Esophagus squamous epithelium (tissue), 5 donors: Measurements from ENCODE around the gene DNAH1. TPM values are rescaled to one million over a fixed set of nuclear protein-coding genes. Genes with fewer than 3 reads are reported as not detected.

Experiments
- DNase-seq: peaks from one replicate; lab custom pipeline; 2025; lab: John Stamatoyannopoulos, UW
- H3K27ac ChIP-seq, 4 donors: fragments of 200-600 bp; sonication (generic); one replicate each; pipeline ENCODE4 v1.5.1; 2016 to 2019; ENCODE audit warnings: mild to moderate bottlenecking in 1 of 4
- H3K27me3 ChIP-seq, 4 donors: fragments of 200-600 bp; sonication (generic); 1 replicate in 3 of 4; 2 replicates in 1 of 4; pipeline versions ENCODE4 v1.5.1 to v1.6.0; 2017 to 2021; ENCODE audit warnings: antibody characterized with exemption in 1 of 4
- H3K36me3 ChIP-seq, 3 donors: fragments of 200-600 bp; sonication (generic); one replicate each; pipeline ENCODE4 v1.5.1; 2016 to 2019
- H3K4me1 ChIP-seq, 3 donors: fragments of 200-600 bp; sonication (generic); one replicate each; pipeline ENCODE4 v1.5.1; 2017 to 2019
- H3K4me3 ChIP-seq, 4 donors: fragments of 200-600 bp; sonication (generic); 1 replicate in 3 of 4; 2 replicates in 1 of 4; pipeline ENCODE4 v1.5.1; 2016 to 2019; ENCODE audit warnings: mild to moderate bottlenecking in 2 of 4, moderate library complexity in 1 of 4
- H3K9me3 ChIP-seq, 3 donors: fragments of 200-600 bp; sonication (generic); one replicate each; pipeline ENCODE4 v1.5.1; 2016 to 2019
- POLR2A ChIP-seq, 4 donors: fragments of 450-650 bp; IDR thresholded peaks; one replicate each; pipeline ENCODE4 v1.6.1; 2017; ENCODE audit warnings: antibody characterized with exemption in 4 of 4, mild to moderate bottlenecking in 4 of 4, moderate library complexity in 3 of 4
- WGBS, 2 donors: methylation state at CpG; one replicate each; pipeline ENCODE4 v1.1.5; 2018; 5-methylcytosine and 5-hydroxymethylcytosine counted together
- intact Hi-C: fragments of 100-400 bp; cut with DNase I; formaldehyde crosslinking; loops from one replicate; pipeline ENCODE4 v1.15.0; 2022
- total RNA-seq, 4 donors: library from RNA; depleted of rRNA; stranded (reverse); fragments of >200 nt; gene quantifications; one replicate each; pipeline ENCODE4 v1.1.0, GENCODE V29; 2016
- TF ChIP-seq, protein P1 (sequence below), 6 experiments: fragments of 450-650 bp in 4 of 6; fragments of 200-600 bp in 2 of 6; sonication (generic) in 2 of 6; IDR thresholded peaks; one replicate each; pipeline ENCODE4 v1.5.1; 2016 to 2019; ENCODE audit warnings: antibody characterized with exemption in 6 of 6, mild to moderate bottlenecking in 4 of 6, moderate library complexity in 4 of 6
- donor health status: DM: yes; HTN: yes; CAD: no.

Gene DNAH1
- total RNA-seq, 4 donors from 2014 or later: 1.3 to 5.9 (median 1.9) TPM

DNA sequence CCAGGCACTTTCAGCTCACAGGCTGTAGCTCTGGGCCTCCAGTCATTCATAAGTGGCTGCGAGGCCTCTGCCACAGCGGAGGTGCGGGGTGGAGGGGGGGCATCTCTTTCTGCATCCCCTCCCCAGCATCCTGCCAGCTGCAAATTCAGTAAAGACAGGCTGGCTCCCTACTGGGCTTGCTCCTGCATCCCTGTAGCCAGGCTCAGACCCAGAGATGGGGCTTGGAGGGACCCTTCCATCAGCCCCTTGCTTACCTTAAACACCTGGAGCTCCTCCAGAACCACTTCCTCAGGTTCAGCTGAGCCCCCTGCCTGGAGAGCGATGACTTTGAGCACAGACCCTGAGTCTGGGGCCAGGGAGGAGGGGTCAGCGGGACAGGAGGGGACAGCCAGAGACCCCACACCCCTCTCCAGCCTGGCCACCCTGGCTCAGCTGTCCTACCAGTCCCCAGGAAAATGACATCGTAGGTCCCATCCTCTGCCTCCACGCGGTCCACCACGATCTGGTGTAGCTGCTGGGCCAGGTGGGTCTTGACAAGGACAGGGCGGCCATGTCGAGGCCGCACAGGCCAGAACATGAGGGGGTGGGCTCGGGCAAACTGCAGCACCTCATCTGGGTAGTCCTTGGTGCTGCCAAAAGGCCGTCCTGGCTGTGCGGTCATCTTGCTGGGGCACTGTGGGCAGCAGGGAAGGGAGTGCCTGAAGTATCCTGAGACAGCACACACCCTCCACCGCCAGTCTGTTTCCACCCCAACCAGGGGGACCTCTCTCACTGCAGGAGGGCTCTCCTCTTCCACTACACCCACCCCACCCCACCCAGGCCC lies 123.5 kb downstream of the DNAH1 start:
- 91 to 100% methylated on average over 1 to 6 of the region's 16 CpGs for WGBS, 2 donors
- TF ChIP-seq POLR2A (IDR thresholded peaks at IDR 0.05): no peak
- TF ChIP-seq, protein P1, sequence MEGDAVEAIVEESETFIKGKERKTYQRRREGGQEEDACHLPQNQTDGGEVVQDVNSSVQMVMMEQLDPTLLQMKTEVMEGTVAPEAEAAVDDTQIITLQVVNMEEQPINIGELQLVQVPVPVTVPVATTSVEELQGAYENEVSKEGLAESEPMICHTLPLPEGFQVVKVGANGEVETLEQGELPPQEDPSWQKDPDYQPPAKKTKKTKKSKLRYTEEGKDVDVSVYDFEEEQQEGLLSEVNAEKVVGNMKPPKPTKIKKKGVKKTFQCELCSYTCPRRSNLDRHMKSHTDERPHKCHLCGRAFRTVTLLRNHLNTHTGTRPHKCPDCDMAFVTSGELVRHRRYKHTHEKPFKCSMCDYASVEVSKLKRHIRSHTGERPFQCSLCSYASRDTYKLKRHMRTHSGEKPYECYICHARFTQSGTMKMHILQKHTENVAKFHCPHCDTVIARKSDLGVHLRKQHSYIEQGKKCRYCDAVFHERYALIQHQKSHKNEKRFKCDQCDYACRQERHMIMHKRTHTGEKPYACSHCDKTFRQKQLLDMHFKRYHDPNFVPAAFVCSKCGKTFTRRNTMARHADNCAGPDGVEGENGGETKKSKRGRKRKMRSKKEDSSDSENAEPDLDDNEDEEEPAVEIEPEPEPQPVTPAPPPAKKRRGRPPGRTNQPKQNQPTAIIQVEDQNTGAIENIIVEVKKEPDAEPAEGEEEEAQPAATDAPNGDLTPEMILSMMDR (IDR thresholded peaks at IDR 0.05): no peak
- H3K36me3 ChIP-seq: no peaks in the 10 kb centered on the region
- intact Hi-C loops: no loop called here
- H3K27ac ChIP-seq: no peak overlapping the region
- no peaks in the 10 kb centered on the region for H3K27me3 ChIP-seq
- H3K4me1 ChIP-seq: peaks cover under 1 to 34% (median 9%) of the 10 kb centered on the region in 3 donors
- no peak for DNase-seq
- no peak overlapping the region for H3K4me3 ChIP-seq
- H3K9me3 ChIP-seq: no peaks in the 10 kb centered on the region

DNA sequence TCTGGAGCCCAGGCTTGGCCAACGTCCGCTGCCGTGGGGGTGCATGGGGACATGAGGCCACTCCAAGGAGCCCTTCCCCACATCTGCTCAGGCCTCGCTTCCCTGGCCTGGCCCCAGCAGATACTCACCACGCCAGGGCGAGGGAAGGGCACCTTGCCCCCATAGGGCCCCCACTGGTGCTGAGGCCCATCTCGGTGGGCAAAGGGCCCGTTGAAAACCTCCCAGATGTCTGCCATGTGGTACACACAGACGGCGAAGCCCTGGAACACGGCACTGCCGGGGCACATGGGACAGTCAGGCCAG lies 124.1 kb downstream of the DNAH1 start:
- Histone ChIP-seq H3K4me3 (no peak overlapping the region), H3K27me3 (no peaks in the 10 kb centered on the region), H3K9me3 (no peaks in the 10 kb centered on the region), H3K36me3 (no peaks in the 10 kb centered on the region), H3K27ac (no peak overlapping the region), H3K4me1 (peaks cover 3 to 34% (median 4%) of the 10 kb centered on the region in 3 donors)
- 93% methylated on average over 5 of the region's 12 CpGs; no CpG with 5 or more reads in 1 of the 2 donors for WGBS, 2 donors
- no peak for TF ChIP-seq POLR2A (IDR thresholded peaks at IDR 0.05)
- TF ChIP-seq, protein P1 (IDR thresholded peaks at IDR 0.05): no peak
- intact Hi-C loops: no loop called here
- no peak for DNase-seq

GRCh38 chr3:52440671-52441070 lies 124.6 kb downstream of the DNAH1 start:
- intact Hi-C loops: no loop called here
- H3K27ac ChIP-seq: no peak overlapping the region
- DNase-seq: no peak
- no peaks in the 10 kb centered on the region for H3K36me3 ChIP-seq
- no peaks in the 10 kb centered on the region for H3K27me3 ChIP-seq
- no peaks in the 10 kb centered on the region for H3K9me3 ChIP-seq
- TF ChIP-seq, protein P1 (IDR thresholded peaks at IDR 0.05): no peak
- TF ChIP-seq POLR2A (IDR thresholded peaks at IDR 0.05): no peak
- peaks cover 3 to 33% (median 3%) of the 10 kb centered on the region in 3 donors for H3K4me1 ChIP-seq
- 67 to 80% methylated on average over 1 to 5 of the region's 14 CpGs for WGBS, 2 donors
- no peak overlapping the region for H3K4me3 ChIP-seq

GRCh38 chr3:52441091-52441771 lies 125.1 kb downstream of the DNAH1 start:
- no peaks in the 10 kb centered on the region for H3K36me3 ChIP-seq
- no peaks in the 10 kb centered on the region for H3K27me3 ChIP-seq
- no peak for DNase-seq
- H3K4me1 ChIP-seq: peaks cover 3 to 33% (median 3%) of the 10 kb centered on the region in 3 donors
- TF ChIP-seq POLR2A (IDR thresholded peaks at IDR 0.05): no peak
- TF ChIP-seq, protein P1 (IDR thresholded peaks at IDR 0.05): no peak
- intact Hi-C loops: no loop called here
- H3K9me3 ChIP-seq: no peaks in the 10 kb centered on the region
- 92 to 96% methylated on average over 12 to 16 of the region's 23 CpGs for WGBS, 2 donors
- no peak overlapping the region for H3K27ac ChIP-seq
- no peak overlapping the region for H3K4me3 ChIP-seq

- WGBS, 2 donors: 100% methylated on average over 1 of the region's 18 CpGs; no CpG with 5 or more reads in 1 of the 2 donors
- no peak for DNase-seq
- TF ChIP-seq, protein P1 (IDR thresholded peaks at IDR 0.05): no peak
- no peak for TF ChIP-seq POLR2A (IDR thresholded peaks at IDR 0.05)
- peaks cover 3 to 29% (median 5%) of the 10 kb centered on the region in 3 donors for H3K4me1 ChIP-seq
- no peaks in the 10 kb centered on the region for H3K27me3 ChIP-seq
- intact Hi-C loops: no loop called here
- no peaks in the 10 kb centered on the region for H3K9me3 ChIP-seq
- H3K36me3 ChIP-seq: no peaks in the 10 kb centered on the region
- peak overlapping the region in 1 of 4 donors; percentile 5 for H3K27ac ChIP-seq
- H3K4me3 ChIP-seq: peak overlapping the region in 1 of 4 donors; percentile 32
These were observed 125.7 kb downstream of the DNAH1 start for GRCh38 chr3:52441772-52442332.
